Measurements from ENCODE around the gene TEX264.

The TEX264 gene

GRCh38 chr3:51716805-51717204 lies 45.8 kb downstream of the TEX264 start:
- Mint-ChIP-seq H3K27me3 (ENCODE audit: low read depth) (peaks cover 17% of the 10 kb centered on the region), H3K9me3 (no peaks in the 10 kb centered on the region), H3K36me3 (ENCODE audit: low read depth) (no peaks in the 10 kb centered on the region), H3K4me3 (no peak overlapping the region), H3K27ac (no peak overlapping the region), H3K4me1 (peaks cover 9% of the 10 kb centered on the region)
- TF ChIP-seq CTCF (IDR thresholded peaks at IDR 0.05; ENCODE audit: unreplicated experiment in 3 of 3), result no peak

- TF ChIP-seq CTCF (IDR thresholded peaks at IDR 0.05; ENCODE audit: unreplicated experiment in 3 of 3), result no peak
- Mint-ChIP-seq H3K36me3 (ENCODE audit: low read depth) (no peaks in the 10 kb centered on the region), H3K27me3 (ENCODE audit: low read depth) (peaks cover 22% of the 10 kb centered on the region), H3K9me3 (no peaks in the 10 kb centered on the region), H3K27ac (no peak overlapping the region), H3K4me3 (no peak overlapping the region), H3K4me1 (peaks cover 9% of the 10 kb centered on the region)
These were observed 46.4 kb downstream of the TEX264 start for GRCh38 chr3:51717446-51717845.

- Mint-ChIP-seq H3K9me3 (no peaks in the 10 kb centered on the region), H3K27me3 (ENCODE audit: low read depth) (peaks cover 23% of the 10 kb centered on the region), H3K36me3 (ENCODE audit: low read depth) (no peaks in the 10 kb centered on the region), H3K4me1 (peaks cover 9% of the 10 kb centered on the region), H3K4me3 (no peak overlapping the region), H3K27ac (no peak overlapping the region)
- TF ChIP-seq CTCF (IDR thresholded peaks at IDR 0.05; ENCODE audit: unreplicated experiment in 3 of 3), result no peak
These were observed 46.9 kb downstream of the TEX264 start for GRCh38 chr3:51717947-51718346.

- Mint-ChIP-seq H3K27ac (peak overlapping the region in 1 of 3 experiments; percentile 45), H3K4me1 (peaks cover 9% of the 10 kb centered on the region), H3K27me3 (ENCODE audit: low read depth) (peaks cover 19% of the 10 kb centered on the region), H3K4me3 (no peak overlapping the region), H3K9me3 (no peaks in the 10 kb centered on the region), H3K36me3 (ENCODE audit: low read depth) (no peaks in the 10 kb centered on the region)
- TF ChIP-seq CTCF (IDR thresholded peaks at IDR 0.05; ENCODE audit: unreplicated experiment in 3 of 3), result peak; percentile 29 to 70 (median 47)
These were observed 47.7 kb downstream of the TEX264 start for GRCh38 chr3:51718547-51719409.

- no peak for TF ChIP-seq CTCF (IDR thresholded peaks at IDR 0.05; ENCODE audit: unreplicated experiment in 3 of 3)
- no peaks in the 10 kb centered on the region for H3K9me3 Mint-ChIP-seq
- H3K4me1 Mint-ChIP-seq, result peaks cover 9% of the 10 kb centered on the region
- H3K36me3 Mint-ChIP-seq (ENCODE audit: low read depth), result no peaks in the 10 kb centered on the region
- H3K27ac Mint-ChIP-seq, result no peak overlapping the region
- H3K27me3 Mint-ChIP-seq (ENCODE audit: low read depth), result peaks cover 19% of the 10 kb centered on the region
- no peak overlapping the region for H3K4me3 Mint-ChIP-seq
These were observed 48.5 kb downstream of the TEX264 start for GRCh38 chr3:51719410-51720025.
